GM19438 (cell line): Measurements from ENCODE around the gene TFB1M.
"Not testable (repeated sequence)": the region's sequence is repeated elsewhere in the genome, so short reads cannot be mapped to it uniquely, and the experiment has no call there.

Experiments
- ATAC-seq: cut with Tn5 transposase; IDR thresholded peaks from one replicate; pipeline ENCODE4 v1.9.1; 2021; ENCODE audit warnings: low read depth; ENCODE audit not compliant: unreplicated experiment

Gene TFB1M

GRCh38 chr6:155330133-155330734 is 15.9 kb upstream of the TFB1M start:
- ATAC-seq: no peak

GRCh38 chr6:155329460-155330132 is 15.3 kb upstream of the TFB1M start:
- no peak for ATAC-seq

GRCh38 chr6:155328539-155329459 is 14.5 kb upstream of the TFB1M start:
- no peak for ATAC-seq

GRCh38 chr6:155328074-155328538 is 13.8 kb upstream of the TFB1M start:
- ATAC-seq: no peak

- peak; percentile 74 for ATAC-seq
These were observed 13.2 kb upstream of the TFB1M start for GRCh38 chr6:155327326-155328073.

- ATAC-seq: no peak
These were observed 11.6 kb upstream of the TFB1M start for GRCh38 chr6:155325700-155326516.

GRCh38 chr6:155324993-155325392 is 10.7 kb upstream of the TFB1M start:
- ATAC-seq: no peak

GRCh38 chr6:155324172-155324571 is 9.9 kb upstream of the TFB1M start:
- ATAC-seq: no peak

GRCh38 chr6:155319902-155320301 is 5.6 kb upstream of the TFB1M start:
- ATAC-seq: peak; percentile 61

- no peak for ATAC-seq
These were observed 2.9 kb upstream of the TFB1M start for GRCh38 chr6:155317186-155317585.

- ATAC-seq: no peak
These were observed 2.1 kb upstream of the TFB1M start for GRCh38 chr6:155316419-155316818.

GRCh38 chr6:155315516-155315871 is 1.2 kb upstream of the TFB1M start:
- ATAC-seq: no peak

- peak; percentile 47 for ATAC-seq
These were observed 660 bp upstream of the TFB1M start for GRCh38 chr6:155314773-155315515.

- peak; percentile 15 for ATAC-seq
These were observed 637 bp downstream of the TFB1M start for GRCh38 chr6:155313602-155314091.

GRCh38 chr6:155312950-155313349 is 1.3 kb downstream of the TFB1M start:
- ATAC-seq: not testable (repeated sequence)

GRCh38 chr6:155311583-155311982 is 2.7 kb downstream of the TFB1M start:
- no peak for ATAC-seq

GRCh38 chr6:155311086-155311485 is 3.2 kb downstream of the TFB1M start:
- no peak for ATAC-seq

GRCh38 chr6:155310596-155310995 is 3.7 kb downstream of the TFB1M start:
- no peak for ATAC-seq

GRCh38 chr6:155309150-155309549 is 5.1 kb downstream of the TFB1M start:
- no peak for ATAC-seq
